DMS153 (cell line): Measurements from ENCODE around the gene PDPN.

ENCODE experiments used
- DNase-seq: peaks from one replicate; lab custom pipeline; 2025; lab: John Stamatoyannopoulos, UW

The PDPN gene

GRCh38 chr1:13577846-13578245, 5.8 kb upstream of the PDPN start:
- no peak for DNase-seq

- DNase-seq = no peak
These were observed 2.2 kb upstream of the PDPN start for GRCh38 chr1:13581446-13581845.

- DNase-seq = no peak
These were observed 754 bp upstream of the PDPN start for GRCh38 chr1:13582713-13583443.

- no peak for DNase-seq
These were observed 547 bp downstream of the PDPN start for GRCh38 chr1:13583966-13584791.

GRCh38 chr1:13584876-13585611, 1.4 kb downstream of the PDPN start:
- no peak for DNase-seq

- no peak for DNase-seq
These were observed 2.0 kb downstream of the PDPN start for GRCh38 chr1:13585612-13585991.

- DNase-seq = no peak
These were observed 2.4 kb downstream of the PDPN start for GRCh38 chr1:13586001-13586400.

GRCh38 chr1:13587256-13588030, 3.8 kb downstream of the PDPN start:
- DNase-seq = no peak

- no peak for DNase-seq
These were observed 5.5 kb downstream of the PDPN start for GRCh38 chr1:13588946-13589796.

GRCh38 chr1:13590486-13590885, 6.9 kb downstream of the PDPN start:
- no peak for DNase-seq

- no peak for DNase-seq
These were observed 10.0 kb downstream of the PDPN start for GRCh38 chr1:13593511-13594131.

- DNase-seq = no peak
These were observed 11.8 kb downstream of the PDPN start for GRCh38 chr1:13595411-13595810.

GRCh38 chr1:13597166-13597565, 13.5 kb downstream of the PDPN start:
- no peak for DNase-seq

GRCh38 chr1:13600762-13601453, 17.3 kb downstream of the PDPN start:
- DNase-seq = no peak

GRCh38 chr1:13604176-13604575, 20.5 kb downstream of the PDPN start:
- no peak for DNase-seq

- DNase-seq = no peak
These were observed 21.1 kb downstream of the PDPN start for GRCh38 chr1:13604721-13605120.

- no peak for DNase-seq
These were observed 21.5 kb downstream of the PDPN start for GRCh38 chr1:13605159-13605558.

- no peak for DNase-seq
These were observed 23.4 kb downstream of the PDPN start for GRCh38 chr1:13607002-13607401.

- no peak for DNase-seq
These were observed 32.6 kb downstream of the PDPN start for GRCh38 chr1:13616234-13616633.

GRCh38 chr1:13617108-13617507, 33.5 kb downstream of the PDPN start:
- DNase-seq = no peak
